ENCODE data around the gene SSBP1.

Gene SSBP1

GRCh38 chr7:141702047-141702567 is 36.1 kb upstream of the SSBP1 start, which contains the start of gene DENND11:
Gene DENND11, minus strand, starts transcription at chr7:141702166. Its CDS starts 13 bp downstream, at chr7:141702153.
- no peak for TF ChIP-seq CTCF (IDR thresholded peaks at IDR 0.05)
- no peak for TF ChIP-seq ZFX (IDR thresholded peaks at IDR 0.05; ENCODE audit: borderline replicate concordance)
- H3K27ac ChIP-seq: peak within 1 kb of the TSS; percentile 43

- no peak overlapping the region for H3K27ac ChIP-seq
- no peak for TF ChIP-seq ZFX (IDR thresholded peaks at IDR 0.05; ENCODE audit: borderline replicate concordance)
- TF ChIP-seq CTCF (IDR thresholded peaks at IDR 0.05): no peak
Observed at GRCh38 chr7:141702892-141703291, 35.3 kb upstream of the SSBP1 start.

GRCh38 chr7:141704112-141704511 is 34.0 kb upstream of the SSBP1 start:
- TF ChIP-seq ZFX (IDR thresholded peaks at IDR 0.05; ENCODE audit: borderline replicate concordance) (no peak), CTCF (IDR thresholded peaks at IDR 0.05) (no peak)
- H3K27ac ChIP-seq: no peak overlapping the region

GRCh38 chr7:141704741-141705140 is 33.4 kb upstream of the SSBP1 start:
- TF ChIP-seq CTCF (IDR thresholded peaks at IDR 0.05) (no peak), ZFX (IDR thresholded peaks at IDR 0.05; ENCODE audit: borderline replicate concordance) (no peak)
- H3K27ac ChIP-seq: 0 out of 2 replicates have a peak overlapping the region, but pooled peaks have one; percentile 7

- no peak overlapping the region for H3K27ac ChIP-seq
- TF ChIP-seq ZFX (IDR thresholded peaks at IDR 0.05; ENCODE audit: borderline replicate concordance): no peak
- no peak for TF ChIP-seq CTCF (IDR thresholded peaks at IDR 0.05)
Observed at GRCh38 chr7:141706239-141707064, 31.7 kb upstream of the SSBP1 start.

GRCh38 chr7:141708351-141708750 is 29.8 kb upstream of the SSBP1 start, which contains the start of gene WEE2:
Gene WEE2, plus strand, starts transcription at chr7:141708353. Its CDS starts 406 bp downstream, at chr7:141708759.
- no peak for TF ChIP-seq ZFX (IDR thresholded peaks at IDR 0.05; ENCODE audit: borderline replicate concordance)
- TF ChIP-seq CTCF (IDR thresholded peaks at IDR 0.05): no peak
- H3K27ac ChIP-seq: no peak within 1 kb of the TSS

GRCh38 chr7:141709318-141709717 is 28.8 kb upstream of the SSBP1 start:
- TF ChIP-seq ZFX (IDR thresholded peaks at IDR 0.05; ENCODE audit: borderline replicate concordance) (no peak), CTCF (IDR thresholded peaks at IDR 0.05) (no peak)
- no peak overlapping the region for H3K27ac ChIP-seq
